Lower leg skin (tissue), 3 donors: ENCODE measurements around the gene MMD.

Experiments
- POLR2A ChIP-seq, 2 donors: fragments of 450-650 bp; IDR thresholded peaks; one replicate each; pipeline ENCODE4 v1.6.1; 2016 to 2017; ENCODE audit warnings: antibody characterized with exemption in 2 of 2, mild to moderate bottlenecking in 1 of 2, moderate library complexity in 1 of 2
- TF ChIP-seq, protein P1 (sequence below), 3 donors: fragments of 450-650 bp; IDR thresholded peaks; one replicate each; pipeline ENCODE4 v1.5.1; 2016; ENCODE audit warnings: antibody characterized with exemption in 3 of 3, mild to moderate bottlenecking in 3 of 3, moderate library complexity in 2 of 3

DNA sequence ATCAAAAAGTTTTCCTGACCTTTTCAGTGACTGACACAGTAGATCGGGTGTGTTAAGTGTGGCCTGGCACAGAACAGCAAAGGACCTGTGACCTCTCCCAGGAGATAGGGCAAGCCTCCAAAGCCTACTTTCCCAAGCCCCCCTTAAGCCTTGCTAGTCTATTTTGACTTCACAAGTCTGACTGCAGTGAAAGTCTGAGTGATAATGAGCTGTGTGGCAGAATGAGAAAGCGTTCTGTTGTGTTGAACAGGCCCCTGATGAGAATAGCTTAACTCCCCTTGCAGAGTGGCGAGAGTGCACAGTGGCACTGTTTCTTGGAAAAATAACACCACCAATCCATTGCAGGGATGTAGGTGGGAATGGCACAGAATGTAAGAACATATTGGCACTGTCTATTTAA is 32.8 kb downstream of the MMD start:
- TF ChIP-seq, protein P1, sequence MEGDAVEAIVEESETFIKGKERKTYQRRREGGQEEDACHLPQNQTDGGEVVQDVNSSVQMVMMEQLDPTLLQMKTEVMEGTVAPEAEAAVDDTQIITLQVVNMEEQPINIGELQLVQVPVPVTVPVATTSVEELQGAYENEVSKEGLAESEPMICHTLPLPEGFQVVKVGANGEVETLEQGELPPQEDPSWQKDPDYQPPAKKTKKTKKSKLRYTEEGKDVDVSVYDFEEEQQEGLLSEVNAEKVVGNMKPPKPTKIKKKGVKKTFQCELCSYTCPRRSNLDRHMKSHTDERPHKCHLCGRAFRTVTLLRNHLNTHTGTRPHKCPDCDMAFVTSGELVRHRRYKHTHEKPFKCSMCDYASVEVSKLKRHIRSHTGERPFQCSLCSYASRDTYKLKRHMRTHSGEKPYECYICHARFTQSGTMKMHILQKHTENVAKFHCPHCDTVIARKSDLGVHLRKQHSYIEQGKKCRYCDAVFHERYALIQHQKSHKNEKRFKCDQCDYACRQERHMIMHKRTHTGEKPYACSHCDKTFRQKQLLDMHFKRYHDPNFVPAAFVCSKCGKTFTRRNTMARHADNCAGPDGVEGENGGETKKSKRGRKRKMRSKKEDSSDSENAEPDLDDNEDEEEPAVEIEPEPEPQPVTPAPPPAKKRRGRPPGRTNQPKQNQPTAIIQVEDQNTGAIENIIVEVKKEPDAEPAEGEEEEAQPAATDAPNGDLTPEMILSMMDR (IDR thresholded peaks at IDR 0.05): no peak
- TF ChIP-seq POLR2A (IDR thresholded peaks at IDR 0.05): no peak
